Hepatocyte (in vitro differentiated cells): ENCODE data around the gene C5orf15. TPM values are rescaled to one million over a fixed set of nuclear protein-coding genes. Genes with fewer than 3 reads are reported as not detected.

Experiments
- DNase-seq: peaks from one replicate; pipeline ENCODE4 v3.0.0-alpha.2; 2016; ENCODE audit warnings: low spot score
- H2AFZ ChIP-seq: fragments of 200-600 bp; sonication (generic); 2 replicates; pipeline ENCODE4 v1.6.0; 2016; ENCODE audit warnings: antibody characterized with exemption, mild to moderate bottlenecking
- H3K27ac ChIP-seq: fragments of 200-600 bp; sonication (generic); 2 replicates; pipeline ENCODE4 v1.5.1; 2016; ENCODE audit warnings: mild to moderate bottlenecking
- H3K27me3 ChIP-seq: fragments of 200-600 bp; sonication (generic); 2 replicates; pipeline ENCODE4 v1.6.1; 2016
- H3K36me3 ChIP-seq: fragments of 200-600 bp; sonication (generic); replicated peaks from 2 replicates; pipeline ENCODE4 v1.5.1; 2016; ENCODE audit warnings: low read depth; ENCODE audit not compliant: insufficient read depth
- H3K4me1 ChIP-seq: fragments of 200-600 bp; sonication (generic); 2 replicates; pipeline ENCODE4 v1.5.1; 2016; ENCODE audit warnings: mild to moderate bottlenecking, moderate library complexity; ENCODE audit not compliant: insufficient read depth
- H3K4me2 ChIP-seq: fragments of 200-600 bp; sonication (generic); 2 replicates; pipeline ENCODE4 v1.6.0; 2016
- H3K4me3 ChIP-seq: fragments of 200-600 bp; sonication (generic); 2 replicates; pipeline ENCODE4 v1.5.1; 2016; ENCODE audit warnings: mild to moderate bottlenecking
- H3K79me2 ChIP-seq: fragments of 200-600 bp; sonication (generic); 2 replicates; pipeline ENCODE4 v1.6.0; 2017; ENCODE audit warnings: mild to moderate bottlenecking
- H3K9me2 ChIP-seq: fragments of 200-600 bp; sonication (generic); replicated peaks from 2 replicates; pipeline ENCODE4 v1.6.0; 2017; ENCODE audit warnings: mild to moderate bottlenecking; ENCODE audit not compliant: insufficient read depth
- H3K9me3 ChIP-seq: fragments of 200-600 bp; sonication (generic); 2 replicates; pipeline ENCODE4 v1.5.1; 2016; ENCODE audit warnings: low read depth, mild to moderate bottlenecking
- H4K20me1 ChIP-seq: fragments of 200-600 bp; sonication (generic); 2 replicates; pipeline ENCODE4 v1.6.0; 2016; ENCODE audit warnings: mild to moderate bottlenecking; ENCODE audit not compliant: insufficient read depth, poor library complexity, severe bottlenecking
- CTCF ChIP-seq: fragments of 200-600 bp; sonication (generic); IDR thresholded peaks from 2 replicates; pipeline ENCODE4 v1.5.1; 2016; ENCODE audit warnings: antibody characterized with exemption, mild to moderate bottlenecking; ENCODE audit not compliant: poor library complexity
- EZH2 ChIP-seq: fragments of 200-600 bp; sonication (generic); IDR thresholded peaks from 2 replicates; pipeline ENCODE4 v1.6.1; 2016; ENCODE audit warnings: antibody characterized with exemption, mild to moderate bottlenecking, borderline replicate concordance
- EZH2phosphoT487 ChIP-seq: fragments of 200-600 bp; sonication (generic); IDR thresholded peaks from one replicate; pipeline ENCODE4 v1.6.1; 2018; ENCODE audit warnings: antibody characterized with exemption, mild to moderate bottlenecking, low read depth, moderate library complexity; ENCODE audit not compliant: unreplicated experiment, severe bottlenecking
- WGBS: methylation state at CpG from one replicate; pipeline ENCODE4 v1.1.6; 2016; ENCODE audit warnings: low lambda C conversion rate; ENCODE audit errors: missing lambda C conversion rate; 5-methylcytosine and 5-hydroxymethylcytosine counted together
- polyA plus RNA-seq: library from polyadenylated mRNA; unstranded; fragments of >200 nt; fragmentation: Nextera tagmentation; extraction: Ambion mirVana; gene quantifications from 2 replicates; pipeline ENCODE4 v1.2.1, GENCODE V29; 2016
- total RNA-seq: library from RNA; depleted of rRNA; stranded (reverse); fragments of >200 nt; gene quantifications from 2 replicates; pipeline ENCODE4 v1.2.3, GENCODE V29; 2014

C5orf15 gene
- total and polyA plus RNA-seq, 2 experiments from 2014 or later: 76.6 to 124 TPM

- peaks cover 90% of the 10 kb centered on the region for H4K20me1 ChIP-seq
- H3K4me2 ChIP-seq: peak overlapping the region; percentile 64
- no peaks in the 10 kb centered on the region for H3K9me3 ChIP-seq
Measured at GRCh38 chr5:133994297-133994989, 26.0 kb upstream of the C5orf15 start.

GRCh38 chr5:133993185-133993936, 24.9 kb upstream of the C5orf15 start:
- Histone ChIP-seq H3K9me2 (no peaks in the 10 kb centered on the region), H3K79me2 (peaks cover 100% of the 10 kb centered on the region), H2AFZ (no peak overlapping the region), H3K9me3 (no peaks in the 10 kb centered on the region), H3K27ac (peak overlapping the region; percentile 10), H3K4me3 (no peak overlapping the region), H4K20me1 (peaks cover 79% of the 10 kb centered on the region), H3K27me3 (no peaks in the 10 kb centered on the region), H3K36me3 (no peaks in the 10 kb centered on the region), H3K4me2 (peak overlapping the region; percentile 64), H3K4me1 (peaks cover 43% of the 10 kb centered on the region)
- TF ChIP-seq EZH2phosphoT487 (no peak), CTCF (no peak), EZH2 (no peak)
- 43% methylated on average over 2 of the region's 2 CpGs for WGBS
- DNase-seq: no peak

More at GRCh38 chr5:133994297-133994989, 26.0 kb upstream of the C5orf15 start:
- 79% methylated on average over 9 of the region's 9 CpGs for WGBS
- peaks cover 43% of the 10 kb centered on the region for H3K4me1 ChIP-seq
- H3K79me2 ChIP-seq: peaks cover 100% of the 10 kb centered on the region
- H3K4me3 ChIP-seq: no peak overlapping the region
- no peaks in the 10 kb centered on the region for H3K9me2 ChIP-seq
- DNase-seq: no peak
- TF ChIP-seq CTCF: no peak
- TF ChIP-seq EZH2: no peak
- no peaks in the 10 kb centered on the region for H3K27me3 ChIP-seq
- peak overlapping the region; percentile 79 for H3K27ac ChIP-seq
- H3K36me3 ChIP-seq: no peaks in the 10 kb centered on the region
- no peak overlapping the region for H2AFZ ChIP-seq

GRCh38 chr5:133992429-133993155, 24.2 kb upstream of the C5orf15 start:
- peaks cover 100% of the 10 kb centered on the region for H3K79me2 ChIP-seq
- no peaks in the 10 kb centered on the region for H3K36me3 ChIP-seq
- peaks cover 74% of the 10 kb centered on the region for H4K20me1 ChIP-seq
- H3K27ac ChIP-seq: no peak overlapping the region
- no peaks in the 10 kb centered on the region for H3K9me3 ChIP-seq
- H2AFZ ChIP-seq: no peak overlapping the region
- no peak for TF ChIP-seq EZH2
- no peak for TF ChIP-seq CTCF
- TF ChIP-seq EZH2phosphoT487: no peak
- WGBS: 89% methylated on average over 8 of the region's 8 CpGs
- DNase-seq: no peak
- no peak overlapping the region for H3K4me3 ChIP-seq
- peaks cover 43% of the 10 kb centered on the region for H3K4me1 ChIP-seq
- H3K27me3 ChIP-seq: no peaks in the 10 kb centered on the region
- H3K9me2 ChIP-seq: no peaks in the 10 kb centered on the region
- no peak overlapping the region for H3K4me2 ChIP-seq
